OCI-LY7 (cell line): ENCODE measurements around the gene FAM200B. TPM values are rescaled to one million over a fixed set of nuclear protein-coding genes. Genes with fewer than 3 reads are reported as not detected.

Experiments used
- BruUV-seq: library from RNA; stranded (reverse); fragments of 400-500 nt; replicated peaks from 2 replicates; lab custom pipeline; 2021; lab: Mats Ljungman, UMichigan
- CTCF ChIA-PET: fragments of 300-600 bp; sonication (Branson Sonifier 250); formaldehyde crosslinking; loops from one replicate; lab custom pipeline; 2022; ENCODE audit warnings: antibody characterized with exemption; ENCODE audit not compliant: unreplicated experiment; lab: Charles Lee
- POLR2A ChIA-PET: fragments of 300-600 bp; sonication (Branson Sonifier 250); formaldehyde crosslinking; loops from one replicate; lab custom pipeline; 2022; ENCODE audit warnings: antibody characterized with exemption; lab: Charles Lee
- DNase-seq: peaks from one replicate; pipeline ENCODE4 v3.0.0-alpha.2; 2015; ENCODE audit warnings: low spot score
- H2AFZ ChIP-seq: fragments of 200-600 bp; sonication (generic), shearing (Covaris generic); 2 replicates; pipeline ENCODE4 v1.6.1; 2014; ENCODE audit warnings: mild to moderate bottlenecking, antibody characterized with exemption, low read length, moderate library complexity
- H3K27ac ChIP-seq: fragments of 200-600 bp; sonication (generic); 2 replicates; pipeline ENCODE4 v1.5.1; 2014; ENCODE audit warnings: mixed run types, low read depth, mild to moderate bottlenecking, moderate library complexity, low read length, inconsistent platforms; ENCODE audit not compliant: poor library complexity, severe bottlenecking
- H3K36me3 ChIP-seq: fragments of 200-600 bp; sonication (generic); 2 replicates; pipeline ENCODE4 v1.6.1; 2014; ENCODE audit warnings: mild to moderate bottlenecking, antibody characterized with exemption, low read length, moderate library complexity, mixed read lengths; ENCODE audit not compliant: insufficient read depth
- H3K4me1 ChIP-seq: fragments of 200-600 bp; sonication (generic); 2 replicates; pipeline ENCODE4 v1.5.1; 2014; ENCODE audit warnings: mild to moderate bottlenecking, low read length; ENCODE audit not compliant: insufficient read depth, poor library complexity, severe bottlenecking
- H3K4me2 ChIP-seq: fragments of 200-600 bp; sonication (generic); 2 replicates; pipeline ENCODE4 v1.6.1; 2014; ENCODE audit warnings: mild to moderate bottlenecking, low read length
- H3K4me3 ChIP-seq: fragments of 200-600 bp; sonication (generic); 2 replicates; pipeline ENCODE4 v1.5.1; 2014; ENCODE audit warnings: mild to moderate bottlenecking, low read depth, low read length; ENCODE audit not compliant: poor library complexity, severe bottlenecking
- H3K79me2 ChIP-seq: fragments of 200-600 bp; sonication (generic); 2 replicates; pipeline ENCODE4 v1.6.1; 2016; ENCODE audit warnings: low read depth, mild to moderate bottlenecking, low read length, moderate library complexity, mixed read lengths; ENCODE audit not compliant: insufficient read depth
- H3K9me2 ChIP-seq: fragments of 200-600 bp; sonication (generic); 2 replicates; pipeline ENCODE4 v1.6.1; 2016; ENCODE audit warnings: mild to moderate bottlenecking, low read length, mixed read lengths; ENCODE audit not compliant: insufficient read depth
- H3K9me3 ChIP-seq: fragments of 200-600 bp; sonication (generic); 2 replicates; pipeline ENCODE4 v1.6.1; 2014; ENCODE audit warnings: mild to moderate bottlenecking, mixed run types, low read length, mixed read lengths
- H4K20me1 ChIP-seq: fragments of 200-600 bp; sonication (generic); 2 replicates; pipeline ENCODE4 v1.6.1; 2014; ENCODE audit warnings: mild to moderate bottlenecking, antibody characterized with exemption, low read length, moderate library complexity, mixed read lengths; ENCODE audit not compliant: insufficient read depth
- CTCF ChIP-seq: fragments of 200-600 bp; sonication (generic); conservative IDR thresholded peaks from 2 replicates; pipeline ENCODE4 v1.5.1; 2014; ENCODE audit warnings: mild to moderate bottlenecking, antibody characterized with exemption, low read length, moderate library complexity, mixed read lengths
- EZH2phosphoT487 ChIP-seq: fragments of 200-600 bp; sonication (generic); IDR thresholded peaks from 2 replicates; pipeline ENCODE4 v1.6.1; 2018; ENCODE audit warnings: low read depth, borderline replicate concordance, mild to moderate bottlenecking, mixed run types, antibody characterized with exemption, low read length, moderate library complexity, mixed read lengths
- intact Hi-C: fragments of 100-400 bp; cut with micrococcal nuclease; formaldehyde crosslinking; loops from one replicate; pipeline ENCODE4 v1.10.0; 2022; ENCODE audit not compliant: unreplicated experiment
- total RNA-seq, 2 experiments: library from RNA; depleted of rRNA in 1 of 2; stranded (reverse); fragments of >200 nt in 1 of 2; shearing (Covaris generic) in 1 of 2; gene quantifications; 2 replicates each; pipeline ENCODE4 v1.2.3, GENCODE V29; 2014 to 2022

The FAM200B gene
- total RNA-seq, 2 experiments from 2014 or later, result 11.5 to 25.0 TPM

GRCh38 chr4:15659768-15660570 lies 21.7 kb upstream of the FAM200B start:
- Histone ChIP-seq H3K9me2 (no peaks in the 10 kb centered on the region), H3K4me1 (peaks cover 21% of the 10 kb centered on the region), H2AFZ (no peak overlapping the region), H3K27ac (no peak overlapping the region), H3K79me2 (no peaks in the 10 kb centered on the region), H4K20me1 (no peaks in the 10 kb centered on the region), H3K9me3 (no peaks in the 10 kb centered on the region), H3K4me2 (no peak overlapping the region), H3K36me3 (peaks cover 14% of the 10 kb centered on the region; the same call in 1 of the 2 replicates), H3K4me3 (no peak overlapping the region)
- intact Hi-C loops, result loop anchor here (10.0 kb wide), 1 partner anchor 565 kb away; the partner anchor contains the start of gene TAPT1
- ChIA-PET POLR2A (interaction anchor here (0.7 to 1.9 kb wide), 5 partner anchors 9 to 148 kb away, joined by 3 to 5 read pairs (median 4); partner anchors contain the start of gene FAM200B), CTCF (interaction anchor here (0.6 kb wide), 1 partner anchor 200 kb away, joined by 6 read pairs; no protein-coding TSS in a partner anchor)
- no TSS peak for BruUV-seq
- no peak for DNase-seq
- TF ChIP-seq CTCF (no peak), EZH2phosphoT487 (no peak)

- Histone ChIP-seq H3K4me2 (no peak overlapping the region), H3K36me3 (peaks cover 37% of the 10 kb centered on the region), H3K4me1 (peaks cover 15% of the 10 kb centered on the region), H3K27ac (no peak overlapping the region), H3K79me2 (peaks cover 14% of the 10 kb centered on the region; the same call in 1 of the 2 replicates), H3K4me3 (no peak overlapping the region), H2AFZ (no peak overlapping the region), H3K9me2 (no peaks in the 10 kb centered on the region), H3K9me3 (no peaks in the 10 kb centered on the region), H4K20me1 (peaks cover 5% of the 10 kb centered on the region; the same call in 1 of the 2 replicates)
- ChIA-PET CTCF (no interaction called here), POLR2A (interaction anchor here (0.7 to 3.1 kb wide), 4 partner anchors 10 to 15 kb away, joined by 3 to 15 read pairs (median 6); partner anchors contain the start of gene FBXL5)
- intact Hi-C loops, result no loop called here
- no peak for DNase-seq
- TF ChIP-seq EZH2phosphoT487, result no peak
- no peak for TF ChIP-seq CTCF
- BruUV-seq, result no TSS peak
Observed at GRCh38 chr4:15665753-15666365, 15.8 kb upstream of the FAM200B start.
